ENCODE measurements around the gene CD2BP2. TPM values are rescaled to one million over a fixed set of nuclear protein-coding genes. Genes with fewer than 3 reads are reported as not detected.

Gene CD2BP2
- total and polyA plus RNA-seq, 2 of the 13 experiments (the other 11 are each of a cell fraction or from before 2014, with no cell fraction given) = 24.9 to 54.6 TPM

- TF ChIP-seq ELF4 (CRISPR knock-in tag; IDR thresholded peaks at IDR 0.05; ENCODE audit: borderline replicate concordance) (no peak; the same call in 1 of the 2 replicates), ZNF335 (CRISPR knock-in tag; IDR thresholded peaks at IDR 0.05) (no peak), SMC3 (IDR thresholded peaks at IDR 0.05; ENCODE audit: low read length) (peak; percentile 27; the same call in 1 of the 2 replicates), SMAD3 (CRISPR knock-in tag; IDR thresholded peaks at IDR 0.05) (peak; percentile 92), SYNCRIP (IDR thresholded peaks at IDR 0.05; ENCODE audit: insufficient read depth, low read depth, low read length) (no peak), ZNF280B (CRISPR knock-in tag; IDR thresholded peaks at IDR 0.05; ENCODE audit: borderline replicate concordance) (no peak; the same call in 1 of the 2 replicates), FOXM1 (CRISPR knock-in tag; IDR thresholded peaks at IDR 0.05) (no peak), RARG (CRISPR knock-in tag; IDR thresholded peaks at IDR 0.05; ENCODE audit: low read depth) (0 out of 2 replicates have a peak, but pooled peaks have one; percentile 3), ZNF501 (CRISPR knock-in tag; IDR thresholded peaks at IDR 0.05) (no peak; the same call in 1 of the 2 replicates), ZNF326 (CRISPR knock-in tag; IDR thresholded peaks at IDR 0.05; ENCODE audit: borderline replicate concordance) (no peak), ZNF570 (CRISPR knock-in tag; IDR thresholded peaks at IDR 0.05; ENCODE audit: borderline replicate concordance) (no peak), EED (CRISPR knock-in tag; IDR thresholded peaks at IDR 0.05) (no peak; the same call in 1 of the 2 replicates), E2F2 (CRISPR knock-in tag; IDR thresholded peaks at IDR 0.05; ENCODE audit: borderline replicate concordance) (peak; percentile 75; the same call in 1 of the 2 replicates), TRAFD1 (CRISPR knock-in tag; IDR thresholded peaks at IDR 0.05; ENCODE audit: borderline replicate concordance) (0 out of 2 replicates have a peak, but pooled peaks have one; percentile 36)
- TF ChIP-seq, protein P1, sequence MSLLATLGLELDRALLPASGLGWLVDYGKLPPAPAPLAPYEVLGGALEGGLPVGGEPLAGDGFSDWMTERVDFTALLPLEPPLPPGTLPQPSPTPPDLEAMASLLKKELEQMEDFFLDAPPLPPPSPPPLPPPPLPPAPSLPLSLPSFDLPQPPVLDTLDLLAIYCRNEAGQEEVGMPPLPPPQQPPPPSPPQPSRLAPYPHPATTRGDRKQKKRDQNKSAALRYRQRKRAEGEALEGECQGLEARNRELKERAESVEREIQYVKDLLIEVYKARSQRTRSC (CRISPR knock-in tag; IDR thresholded peaks at IDR 0.05; ENCODE audit: low read depth) = no peak
- TF ChIP-seq, protein P2, sequence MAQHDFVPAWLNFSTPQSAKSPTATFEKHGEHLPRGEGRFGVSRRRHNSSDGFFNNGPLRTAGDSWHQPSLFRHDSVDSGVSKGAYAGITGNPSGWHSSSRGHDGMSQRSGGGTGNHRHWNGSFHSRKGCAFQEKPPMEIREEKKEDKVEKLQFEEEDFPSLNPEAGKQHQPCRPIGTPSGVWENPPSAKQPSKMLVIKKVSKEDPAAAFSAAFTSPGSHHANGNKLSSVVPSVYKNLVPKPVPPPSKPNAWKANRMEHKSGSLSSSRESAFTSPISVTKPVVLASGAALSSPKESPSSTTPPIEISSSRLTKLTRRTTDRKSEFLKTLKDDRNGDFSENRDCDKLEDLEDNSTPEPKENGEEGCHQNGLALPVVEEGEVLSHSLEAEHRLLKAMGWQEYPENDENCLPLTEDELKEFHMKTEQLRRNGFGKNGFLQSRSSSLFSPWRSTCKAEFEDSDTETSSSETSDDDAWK (CRISPR knock-in tag; IDR thresholded peaks at IDR 0.05) = no peak
- TF ChIP-seq, protein P3, sequence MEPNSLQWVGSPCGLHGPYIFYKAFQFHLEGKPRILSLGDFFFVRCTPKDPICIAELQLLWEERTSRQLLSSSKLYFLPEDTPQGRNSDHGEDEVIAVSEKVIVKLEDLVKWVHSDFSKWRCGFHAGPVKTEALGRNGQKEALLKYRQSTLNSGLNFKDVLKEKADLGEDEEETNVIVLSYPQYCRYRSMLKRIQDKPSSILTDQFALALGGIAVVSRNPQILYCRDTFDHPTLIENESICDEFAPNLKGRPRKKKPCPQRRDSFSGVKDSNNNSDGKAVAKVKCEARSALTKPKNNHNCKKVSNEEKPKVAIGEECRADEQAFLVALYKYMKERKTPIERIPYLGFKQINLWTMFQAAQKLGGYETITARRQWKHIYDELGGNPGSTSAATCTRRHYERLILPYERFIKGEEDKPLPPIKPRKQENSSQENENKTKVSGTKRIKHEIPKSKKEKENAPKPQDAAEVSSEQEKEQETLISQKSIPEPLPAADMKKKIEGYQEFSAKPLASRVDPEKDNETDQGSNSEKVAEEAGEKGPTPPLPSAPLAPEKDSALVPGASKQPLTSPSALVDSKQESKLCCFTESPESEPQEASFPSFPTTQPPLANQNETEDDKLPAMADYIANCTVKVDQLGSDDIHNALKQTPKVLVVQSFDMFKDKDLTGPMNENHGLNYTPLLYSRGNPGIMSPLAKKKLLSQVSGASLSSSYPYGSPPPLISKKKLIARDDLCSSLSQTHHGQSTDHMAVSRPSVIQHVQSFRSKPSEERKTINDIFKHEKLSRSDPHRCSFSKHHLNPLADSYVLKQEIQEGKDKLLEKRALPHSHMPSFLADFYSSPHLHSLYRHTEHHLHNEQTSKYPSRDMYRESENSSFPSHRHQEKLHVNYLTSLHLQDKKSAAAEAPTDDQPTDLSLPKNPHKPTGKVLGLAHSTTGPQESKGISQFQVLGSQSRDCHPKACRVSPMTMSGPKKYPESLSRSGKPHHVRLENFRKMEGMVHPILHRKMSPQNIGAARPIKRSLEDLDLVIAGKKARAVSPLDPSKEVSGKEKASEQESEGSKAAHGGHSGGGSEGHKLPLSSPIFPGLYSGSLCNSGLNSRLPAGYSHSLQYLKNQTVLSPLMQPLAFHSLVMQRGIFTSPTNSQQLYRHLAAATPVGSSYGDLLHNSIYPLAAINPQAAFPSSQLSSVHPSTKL (CRISPR knock-in tag; IDR thresholded peaks at IDR 0.05) = peak; percentile 64
These were observed 19.3 kb downstream of the CD2BP2 start (continued) for GRCh38 chr16:30335598-30336474.
